HCT116 (cell line): ENCODE results near the gene FAM204A. TPM values are rescaled to one million over a fixed set of nuclear protein-coding genes. Genes with fewer than 3 reads are reported as not detected.

Experiments
- ATAC-seq: fragments of 200-7000 bp; cut with Tn5 transposase; 2 replicates; pipeline ENCODE4 v1.9.1; 2020; ENCODE audit warnings: mild to moderate bottlenecking, moderate library complexity
- BruUV-seq: library from RNA; stranded (reverse); fragments of 400-500 nt; replicated peaks from 2 replicates; lab custom pipeline; 2021; lab: Mats Ljungman, UMichigan
- CTCF ChIA-PET: fragments of 300-600 bp; sonication (Branson Sonifier 250); formaldehyde crosslinking; loops from one replicate; lab custom pipeline; 2021; ENCODE audit warnings: antibody characterized with exemption; lab: Charles Lee
- POLR2A ChIA-PET: fragments of 300-600, 350-600 bp; sonication (Branson Sonifier 250); formaldehyde crosslinking; loops from one replicate; lab custom pipeline; 2021; ENCODE audit warnings: antibody characterized with exemption; lab: Charles Lee
- RAD21 ChIA-PET, 2 experiments: fragments of 300-600 bp; sonication (Branson Sonifier 250); formaldehyde crosslinking; loops; one replicate each; lab custom pipeline; 2023; ENCODE audit warnings: low total read pairs in 2 of 2; ENCODE audit not compliant: uncharacterized antibody in 2 of 2, unreplicated experiment in 2 of 2, low non-redundant PET in 1 of 2; lab: Charles Lee
- DNase-seq: peaks from one replicate; pipeline ENCODE4 v3.0.0-alpha.2; 2010; ENCODE audit warnings: low read depth, low spot score
- H2AFZ ChIP-seq: fragments of 200-600 bp; shearing (Covaris generic), sonication (generic); 2 replicates; pipeline ENCODE4 v1.6.1; 2017; ENCODE audit warnings: low read depth, mixed run types, mixed read lengths, antibody characterized with exemption, low read length; ENCODE audit not compliant: poor library complexity, severe bottlenecking
- H3K27ac ChIP-seq: 2 replicates; pipeline ENCODE4 v1.5.1; 2012; ENCODE audit warnings: low read depth, low read length
- H3K27me3 ChIP-seq: fragments of 200-600 bp; sonication (generic); 2 replicates; pipeline ENCODE4 v1.6.1; 2016; ENCODE audit warnings: mixed run types, low read length, mixed read lengths; ENCODE audit not compliant: insufficient read depth
- H3K36me3 ChIP-seq, 2 experiments: fragments of 200-500 bp in 1 of 2; fragments of 200-600 bp in 1 of 2; sonication (Bioruptor generic) in 1 of 2; sonication (generic) in 1 of 2; 2 replicates each; pipeline versions ENCODE4 v1.5.1 to v1.6.1; 2014 to 2016; ENCODE audit warnings: low read length in 2 of 2, inconsistent platforms in 1 of 2, mixed read lengths in 1 of 2, mixed run types in 1 of 2; ENCODE audit not compliant: insufficient read depth in 2 of 2, control insufficient read depth in 1 of 2
- H3K4me1 ChIP-seq, 2 experiments: fragments of 200-600 bp in 1 of 2; sonication (generic) in 1 of 2; 2 replicates each; pipeline versions ENCODE4 v1.5.1 to v1.6.1; 2012 to 2017; ENCODE audit warnings: low read length in 2 of 2, inconsistent platforms in 1 of 2, mild to moderate bottlenecking in 1 of 2, mixed read lengths in 1 of 2, mixed run types in 1 of 2, moderate library complexity in 1 of 2; ENCODE audit not compliant: insufficient read depth in 2 of 2, control insufficient read depth in 1 of 2
- H3K4me2 ChIP-seq: fragments of 200-600 bp; sonication (generic); 2 replicates; pipeline ENCODE4 v1.6.1; 2017; ENCODE audit warnings: mixed run types, low read length, mixed read lengths
- H3K4me3 ChIP-seq, 2 experiments: fragments of 200-600 bp in 1 of 2; sonication (generic) in 1 of 2; replicated peaks in 1 of 2; 2 replicates each; pipeline ENCODE4 v1.5.1; 2011 to 2016; ENCODE audit warnings: low read length in 2 of 2, control low read depth in 1 of 2, low read depth in 1 of 2, mild to moderate bottlenecking in 1 of 2, mixed read lengths in 1 of 2, mixed run types in 1 of 2
- H3K79me2 ChIP-seq: fragments of 200-600 bp; sonication (generic); 2 replicates; pipeline ENCODE4 v1.6.1; 2017; ENCODE audit warnings: mild to moderate bottlenecking, mixed run types, low read length, moderate library complexity, mixed read lengths; ENCODE audit not compliant: insufficient read depth
- H3K9ac ChIP-seq: fragments of 200-600 bp; sonication (generic); 2 replicates; pipeline ENCODE4 v1.6.1; 2016; ENCODE audit warnings: low read length, mixed read lengths
- H3K9me2 ChIP-seq: fragments of 200-600 bp; sonication (generic), shearing (Covaris generic); 2 replicates; pipeline ENCODE4 v1.6.1; 2017; ENCODE audit warnings: mixed run types, mild to moderate bottlenecking, moderate library complexity; ENCODE audit not compliant: insufficient read depth
- H3K9me3 ChIP-seq, 2 experiments: fragments of 200-500 bp in 1 of 2; fragments of 200-600 bp in 1 of 2; sonication (Bioruptor generic) in 1 of 2; sonication (generic) in 1 of 2; 2 replicates each; pipeline ENCODE4 v1.6.1; 2014 to 2017; ENCODE audit warnings: low read length in 2 of 2, mixed read lengths in 2 of 2, inconsistent platforms in 1 of 2, low read depth in 1 of 2, mild to moderate bottlenecking in 1 of 2, mixed run types in 1 of 2, moderate library complexity in 1 of 2; ENCODE audit not compliant: control insufficient read depth in 1 of 2, insufficient read depth in 1 of 2
- H4K20me1 ChIP-seq: fragments of 200-600 bp; sonication (generic), shearing (Covaris generic); 2 replicates; pipeline ENCODE4 v1.6.1; 2017; ENCODE audit warnings: mixed run types, mild to moderate bottlenecking, moderate library complexity; ENCODE audit not compliant: insufficient read depth
- CBX3 ChIP-seq: IDR thresholded peaks from 2 replicates; pipeline ENCODE4 v1.6.1; 2012; ENCODE audit warnings: low read depth
- ELF1 ChIP-seq: IDR thresholded peaks from 2 replicates; pipeline ENCODE4 v1.6.1; 2012; ENCODE audit warnings: low read depth, borderline replicate concordance
- RAD21 ChIP-seq: IDR thresholded peaks from 2 replicates; pipeline ENCODE4 v1.6.1; 2012; ENCODE audit warnings: low read depth, mild to moderate bottlenecking
- TCF7L2 ChIP-seq: IDR thresholded peaks from 2 replicates; pipeline ENCODE4 v1.7.0; 2011; ENCODE audit warnings: borderline replicate concordance, inconsistent platforms; ENCODE audit not compliant: insufficient read depth, insufficient read length; ENCODE audit errors: extremely low read depth
- YY1 ChIP-seq: IDR thresholded peaks from 2 replicates; pipeline ENCODE4 v1.6.1; 2011; ENCODE audit warnings: low read length, low read depth, moderate library complexity, mild to moderate bottlenecking; ENCODE audit not compliant: insufficient replicate concordance; ENCODE audit errors: extremely low read depth
- intact Hi-C: fragments of 100-400 bp; cut with micrococcal nuclease; formaldehyde crosslinking; loops from 2 replicates; pipeline ENCODE4 v1.10.0; 2022
- total RNA-seq: library from RNA; stranded (reverse); gene quantifications from one replicate; pipeline ENCODE4 v1.2.1, GENCODE V29; 2021; ENCODE audit not compliant: unreplicated experiment
- TF ChIP-seq, protein P1 (sequence below), 3 experiments: fragments of 200-600 bp in 1 of 3; sonication (generic) in 1 of 3; IDR thresholded peaks in 2 of 3; conservative IDR thresholded peaks in 1 of 3; 2 replicates each; pipeline ENCODE4 v1.5.1; 2012 to 2017; ENCODE audit warnings: low read depth in 2 of 3, low read length in 2 of 3, antibody characterized with exemption in 1 of 3, borderline replicate concordance in 1 of 3, control low read depth in 1 of 3, mild to moderate bottlenecking in 1 of 3, mixed read lengths in 1 of 3, mixed run types in 1 of 3, moderate library complexity in 1 of 3; ENCODE audit not compliant: insufficient read depth in 1 of 3
- TF ChIP-seq, protein P2 (sequence below): IDR thresholded peaks from 2 replicates; pipeline ENCODE4 v1.6.1; 2012; ENCODE audit warnings: low read depth

FAM204A gene
- total RNA-seq, 1 experiment from 2014 or later: 79.5 TPM

DNA sequence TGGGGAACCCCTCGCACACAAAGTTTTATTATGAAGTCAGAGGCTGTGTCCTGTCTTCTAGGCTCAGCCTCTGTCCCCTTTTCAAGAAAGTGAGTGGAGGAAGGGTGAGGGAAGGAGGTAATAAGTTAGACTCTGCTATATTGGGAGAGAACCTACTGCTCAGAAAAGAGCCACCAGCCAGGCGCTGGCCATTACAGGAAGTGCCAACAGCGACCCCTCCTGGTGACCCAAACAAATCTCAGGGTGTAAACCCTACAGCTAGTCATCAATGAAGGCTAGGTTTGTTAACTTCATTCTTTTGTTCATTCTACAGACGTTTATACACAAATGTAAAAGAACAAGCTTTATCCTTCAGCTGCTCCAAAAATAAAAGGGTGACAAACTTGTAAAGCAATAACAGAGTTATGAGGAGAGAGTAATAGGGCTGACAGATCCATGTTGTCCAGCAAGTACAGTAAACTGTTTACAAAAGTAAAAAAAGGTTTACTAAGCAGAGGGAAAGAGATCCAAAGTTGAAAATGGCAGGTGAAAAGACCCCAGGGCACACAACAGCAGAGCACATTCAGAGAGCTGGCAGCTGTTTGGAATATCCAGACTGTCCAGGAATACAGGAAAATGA lies 82.7 kb downstream of the FAM204A start:
- peaks cover 54% of the 10 kb centered on the region for H3K27me3 ChIP-seq
- intact Hi-C loops: loop anchor here (10.0 kb wide), 1 partner anchor 285 kb away; no protein-coding TSS in a partner anchor
- no peaks in the 10 kb centered on the region for H3K9me3 ChIP-seq
- RAD21 ChIA-PET: interaction anchor here in 1 of 2 experiments (0.7 to 0.9 kb wide), 2 partner anchors 721 to 763 kb away, joined by 3 read pairs; no protein-coding TSS in a partner anchor
- POLR2A ChIA-PET: no interaction called here
- no TSS peak for BruUV-seq
- H3K9ac ChIP-seq: no peak overlapping the region
- ATAC-seq (peak; percentile 98), DNase-seq (peak; percentile 32)
- H3K4me3 ChIP-seq: no peak overlapping the region
- CTCF ChIA-PET: interaction anchor here (0.5 to 3.9 kb wide), 23 partner anchors 8 to 1043 kb away, joined by 3 to 24 read pairs (median 4); no protein-coding TSS in a partner anchor
- H3K4me1 ChIP-seq: no peaks in the 10 kb centered on the region
- no peak overlapping the region for H3K27ac ChIP-seq
- H2AFZ ChIP-seq: no peak overlapping the region
- no peaks in the 10 kb centered on the region for H3K9me2 ChIP-seq
- H3K79me2 ChIP-seq: no peaks in the 10 kb centered on the region
- TF ChIP-seq RAD21 (peak; percentile 70), YY1 (peak; percentile 48), ELF1 (peak; percentile 46; the same call in 1 of the 2 replicates), TCF7L2 (no peak), CBX3 (peak; percentile 22; the same call in 1 of the 2 replicates)
- TF ChIP-seq, protein P1, sequence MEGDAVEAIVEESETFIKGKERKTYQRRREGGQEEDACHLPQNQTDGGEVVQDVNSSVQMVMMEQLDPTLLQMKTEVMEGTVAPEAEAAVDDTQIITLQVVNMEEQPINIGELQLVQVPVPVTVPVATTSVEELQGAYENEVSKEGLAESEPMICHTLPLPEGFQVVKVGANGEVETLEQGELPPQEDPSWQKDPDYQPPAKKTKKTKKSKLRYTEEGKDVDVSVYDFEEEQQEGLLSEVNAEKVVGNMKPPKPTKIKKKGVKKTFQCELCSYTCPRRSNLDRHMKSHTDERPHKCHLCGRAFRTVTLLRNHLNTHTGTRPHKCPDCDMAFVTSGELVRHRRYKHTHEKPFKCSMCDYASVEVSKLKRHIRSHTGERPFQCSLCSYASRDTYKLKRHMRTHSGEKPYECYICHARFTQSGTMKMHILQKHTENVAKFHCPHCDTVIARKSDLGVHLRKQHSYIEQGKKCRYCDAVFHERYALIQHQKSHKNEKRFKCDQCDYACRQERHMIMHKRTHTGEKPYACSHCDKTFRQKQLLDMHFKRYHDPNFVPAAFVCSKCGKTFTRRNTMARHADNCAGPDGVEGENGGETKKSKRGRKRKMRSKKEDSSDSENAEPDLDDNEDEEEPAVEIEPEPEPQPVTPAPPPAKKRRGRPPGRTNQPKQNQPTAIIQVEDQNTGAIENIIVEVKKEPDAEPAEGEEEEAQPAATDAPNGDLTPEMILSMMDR (IDR thresholded peaks at IDR 0.05 in 2 of 3, conservative IDR thresholded peaks at IDR 0.05 in 1 of 3; ENCODE audit: borderline replicate concordance in 1 of 3, insufficient read depth in 1 of 3, low read depth in 2 of 3, low read length in 2 of 3): peak; percentile 61 to 99 (median 92); a peak in 5 of 6 replicates
- TF ChIP-seq, protein P2, sequence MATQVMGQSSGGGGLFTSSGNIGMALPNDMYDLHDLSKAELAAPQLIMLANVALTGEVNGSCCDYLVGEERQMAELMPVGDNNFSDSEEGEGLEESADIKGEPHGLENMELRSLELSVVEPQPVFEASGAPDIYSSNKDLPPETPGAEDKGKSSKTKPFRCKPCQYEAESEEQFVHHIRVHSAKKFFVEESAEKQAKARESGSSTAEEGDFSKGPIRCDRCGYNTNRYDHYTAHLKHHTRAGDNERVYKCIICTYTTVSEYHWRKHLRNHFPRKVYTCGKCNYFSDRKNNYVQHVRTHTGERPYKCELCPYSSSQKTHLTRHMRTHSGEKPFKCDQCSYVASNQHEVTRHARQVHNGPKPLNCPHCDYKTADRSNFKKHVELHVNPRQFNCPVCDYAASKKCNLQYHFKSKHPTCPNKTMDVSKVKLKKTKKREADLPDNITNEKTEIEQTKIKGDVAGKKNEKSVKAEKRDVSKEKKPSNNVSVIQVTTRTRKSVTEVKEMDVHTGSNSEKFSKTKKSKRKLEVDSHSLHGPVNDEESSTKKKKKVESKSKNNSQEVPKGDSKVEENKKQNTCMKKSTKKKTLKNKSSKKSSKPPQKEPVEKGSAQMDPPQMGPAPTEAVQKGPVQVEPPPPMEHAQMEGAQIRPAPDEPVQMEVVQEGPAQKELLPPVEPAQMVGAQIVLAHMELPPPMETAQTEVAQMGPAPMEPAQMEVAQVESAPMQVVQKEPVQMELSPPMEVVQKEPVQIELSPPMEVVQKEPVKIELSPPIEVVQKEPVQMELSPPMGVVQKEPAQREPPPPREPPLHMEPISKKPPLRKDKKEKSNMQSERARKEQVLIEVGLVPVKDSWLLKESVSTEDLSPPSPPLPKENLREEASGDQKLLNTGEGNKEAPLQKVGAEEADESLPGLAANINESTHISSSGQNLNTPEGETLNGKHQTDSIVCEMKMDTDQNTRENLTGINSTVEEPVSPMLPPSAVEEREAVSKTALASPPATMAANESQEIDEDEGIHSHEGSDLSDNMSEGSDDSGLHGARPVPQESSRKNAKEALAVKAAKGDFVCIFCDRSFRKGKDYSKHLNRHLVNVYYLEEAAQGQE: no peak
- H4K20me1 ChIP-seq: no peaks in the 10 kb centered on the region
- no peaks in the 10 kb centered on the region for H3K36me3 ChIP-seq
- no peak overlapping the region for H3K4me2 ChIP-seq
